Panc1 (cell line): ENCODE data around the gene ZSCAN31. TPM values are rescaled to one million over a fixed set of nuclear protein-coding genes. Genes with fewer than 3 reads are reported as not detected.
"Not testable (repeated sequence)": the region's sequence is repeated elsewhere in the genome, so short reads cannot be mapped to it uniquely, and the experiment has no call there.

Experiments used
- ATAC-seq: fragments of 200-7000 bp; cut with Tn5 transposase; 2 replicates; pipeline ENCODE4 v1.9.1; 2020; ENCODE audit warnings: mild to moderate bottlenecking, moderate library complexity
- BruUV-seq: library from RNA; stranded (reverse); fragments of 400-500 nt; replicated peaks from 2 replicates; lab custom pipeline; 2021; lab: Mats Ljungman, UMichigan
- CTCF ChIA-PET: fragments of 300-600 bp; sonication (Branson Sonifier 250); formaldehyde crosslinking; loops from one replicate; lab custom pipeline; 2022; ENCODE audit warnings: antibody characterized with exemption; lab: Charles Lee
- POLR2A ChIA-PET: fragments of 300-600 bp; sonication (Branson Sonifier 250); formaldehyde crosslinking; loops from one replicate; lab custom pipeline; 2022; ENCODE audit warnings: antibody characterized with exemption; lab: Charles Lee
- DNase-seq: peaks from one replicate; pipeline ENCODE4 v3.0.0-alpha.2; 2010; ENCODE audit warnings: low read depth, low spot score
- H3K27ac ChIP-seq: 2 replicates; pipeline ENCODE4 v1.5.1; 2011; ENCODE audit warnings: mild to moderate bottlenecking, low read length, inconsistent platforms
- H3K27me3 ChIP-seq: fragments of 200-500 bp; sonication (Bioruptor generic); 2 replicates; pipeline ENCODE4 v1.6.0; 2014; ENCODE audit warnings: low read length, inconsistent platforms; ENCODE audit not compliant: control insufficient read depth, insufficient read depth
- H3K36me3 ChIP-seq: fragments of 200-500 bp; sonication (Bioruptor generic); 2 replicates; pipeline ENCODE4 v1.5.1; 2014; ENCODE audit warnings: inconsistent platforms, mild to moderate bottlenecking, low read length, moderate library complexity; ENCODE audit not compliant: control insufficient read depth, insufficient read depth
- H3K4me1 ChIP-seq: 2 replicates; pipeline ENCODE4 v1.5.1; 2011; ENCODE audit warnings: inconsistent platforms, mild to moderate bottlenecking, low read length, moderate library complexity; ENCODE audit not compliant: control insufficient read depth, insufficient read depth
- H3K4me3 ChIP-seq, 2 experiments: 2 replicates each; pipeline ENCODE4 v1.5.1; 2011 to 2012; ENCODE audit warnings: low read depth in 2 of 2, low read length in 2 of 2, mild to moderate bottlenecking in 2 of 2, inconsistent platforms in 1 of 2, moderate library complexity in 1 of 2
- H3K9me3 ChIP-seq: fragments of 200-500 bp; sonication (Bioruptor generic); 2 replicates; pipeline ENCODE4 v1.5.1; 2014; ENCODE audit warnings: low read depth, mild to moderate bottlenecking, inconsistent platforms, low read length, moderate library complexity; ENCODE audit not compliant: control insufficient read depth, insufficient read depth
- CTCF ChIP-seq: fragments of 450-650 bp; IDR thresholded peaks from 2 replicates; pipeline ENCODE4 v1.5.1; 2017; ENCODE audit warnings: mild to moderate bottlenecking
- POLR2AphosphoS5 ChIP-seq: IDR thresholded peaks from 2 replicates; pipeline ENCODE4 v1.6.1; 2012; ENCODE audit warnings: mild to moderate bottlenecking, low read depth, low read length, moderate library complexity
- REST ChIP-seq, 2 experiments: IDR thresholded peaks; 2 replicates each; pipeline ENCODE4 v1.6.1; 2011 to 2012; ENCODE audit warnings: low read depth in 2 of 2, control low read depth in 1 of 2, low read length in 1 of 2, mild to moderate bottlenecking in 1 of 2, moderate library complexity in 1 of 2; ENCODE audit not compliant: insufficient read depth in 1 of 2
- SIN3A ChIP-seq: IDR thresholded peaks from 2 replicates; pipeline ENCODE4 v1.6.1; 2012; ENCODE audit warnings: low read depth, mild to moderate bottlenecking, low read length, moderate library complexity, borderline replicate concordance; ENCODE audit not compliant: insufficient read depth
- TCF7L2 ChIP-seq: IDR thresholded peaks from 2 replicates; pipeline ENCODE4 v1.6.1; 2011; ENCODE audit warnings: mild to moderate bottlenecking, low read depth, low read length, inconsistent platforms
- in situ Hi-C: cut with HindIII; loops from 2 replicates; pipeline ENCODE4 v1.10.0; 2016; ENCODE audit warnings: low sequenced_read_pairs, low pct_unique_long_range_greater_than_20kb
- intact Hi-C: fragments of 100-400 bp; cut with micrococcal nuclease; formaldehyde crosslinking; loops from one replicate; pipeline ENCODE4 v1.10.0; 2022; ENCODE audit not compliant: unreplicated experiment
- total RNA-seq: library from RNA; stranded (reverse); gene quantifications from one replicate; pipeline ENCODE4 v1.2.1, GENCODE V29; 2021; ENCODE audit not compliant: unreplicated experiment

The ZSCAN31 gene
- total RNA-seq, 1 experiment from 2014 or later: 10.4 TPM

GRCh38 chr6:28369463-28369862, 33.5 kb upstream of the ZSCAN31 start:
- Histone ChIP-seq H3K27me3 (no peaks in the 10 kb centered on the region), H3K4me3 (no peak overlapping the region), H3K36me3 (peaks cover 3% of the 10 kb centered on the region; the same call in 1 of the 2 replicates), H3K9me3 (no peaks in the 10 kb centered on the region), H3K4me1 (no peaks in the 10 kb centered on the region), H3K27ac (no peak overlapping the region)
- ATAC-seq (no peak), DNase-seq (no peak)
- in situ Hi-C loops (no loop called here), intact Hi-C loops (no loop called here)
- ChIA-PET CTCF (no interaction called here), POLR2A (no interaction called here)
- TF ChIP-seq SIN3A: no peak
- TF ChIP-seq CTCF: no peak
- TF ChIP-seq POLR2AphosphoS5: no peak
- TF ChIP-seq REST (IDR thresholded peaks at IDR 0.05; ENCODE audit: insufficient read depth in 1 of 2, low read depth in 2 of 2, low read length in 1 of 2): no peak
- no peak for TF ChIP-seq TCF7L2
- no TSS peak for BruUV-seq

DNA sequence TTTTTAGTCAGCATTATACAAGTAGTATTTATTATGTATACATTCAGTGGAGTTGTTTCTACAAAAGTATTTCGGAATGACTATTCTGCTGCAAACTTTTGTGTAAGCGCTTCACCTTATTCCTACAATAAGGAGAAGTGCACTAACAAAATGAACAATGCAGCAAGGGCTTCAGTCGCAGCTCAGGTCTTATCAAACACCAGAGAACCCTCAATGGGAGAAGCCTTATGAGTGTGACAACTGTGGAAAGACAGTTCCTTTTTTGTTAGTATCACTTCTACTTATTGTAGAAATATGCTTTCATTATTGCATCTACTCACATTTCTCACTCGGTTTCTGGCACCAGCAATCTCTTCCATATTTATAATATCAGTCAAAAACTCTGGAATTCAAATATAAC, 32.6 kb upstream of the ZSCAN31 start:
- ATAC-seq: no peak
- H3K4me3 ChIP-seq: no peak overlapping the region
- no TSS peak for BruUV-seq
- no peak for TF ChIP-seq POLR2AphosphoS5
- TF ChIP-seq CTCF: no peak
- no peak for TF ChIP-seq SIN3A
- no peak for TF ChIP-seq REST (IDR thresholded peaks at IDR 0.05; ENCODE audit: insufficient read depth in 1 of 2, low read depth in 2 of 2, low read length in 1 of 2)
- TF ChIP-seq TCF7L2: no peak
- H3K4me1 ChIP-seq: no peaks in the 10 kb centered on the region
- ChIA-PET POLR2A (no interaction called here), CTCF (no interaction called here)
- intact Hi-C loops (no loop called here), in situ Hi-C loops (no loop called here)
- H3K27ac ChIP-seq: no peak overlapping the region
- H3K9me3 ChIP-seq: no peaks in the 10 kb centered on the region
- no peaks in the 10 kb centered on the region for H3K27me3 ChIP-seq
- peaks cover 3% of the 10 kb centered on the region; the same call in 1 of the 2 replicates for H3K36me3 ChIP-seq
- DNase-seq: no peak

GRCh38 chr6:28365590-28365989, 29.6 kb upstream of the ZSCAN31 start:
- H3K27me3 ChIP-seq, H3K4me1 ChIP-seq, intact Hi-C loops, H3K9me3 ChIP-seq, H3K4me3 ChIP-seq, BruUV-seq, H3K27ac ChIP-seq, CTCF ChIA-PET, H3K36me3 ChIP-seq, ATAC-seq, POLR2A ChIA-PET, DNase-seq, in situ Hi-C loops: not testable (repeated sequence)
